HK-2 (cell line): ENCODE data around the gene PHOX2A.

Experiments used
- DNase-seq: peaks from one replicate; pipeline ENCODE4 v3.0.0-alpha.2; 2018; ENCODE audit not compliant: unreplicated experiment

PHOX2A gene

DNA sequence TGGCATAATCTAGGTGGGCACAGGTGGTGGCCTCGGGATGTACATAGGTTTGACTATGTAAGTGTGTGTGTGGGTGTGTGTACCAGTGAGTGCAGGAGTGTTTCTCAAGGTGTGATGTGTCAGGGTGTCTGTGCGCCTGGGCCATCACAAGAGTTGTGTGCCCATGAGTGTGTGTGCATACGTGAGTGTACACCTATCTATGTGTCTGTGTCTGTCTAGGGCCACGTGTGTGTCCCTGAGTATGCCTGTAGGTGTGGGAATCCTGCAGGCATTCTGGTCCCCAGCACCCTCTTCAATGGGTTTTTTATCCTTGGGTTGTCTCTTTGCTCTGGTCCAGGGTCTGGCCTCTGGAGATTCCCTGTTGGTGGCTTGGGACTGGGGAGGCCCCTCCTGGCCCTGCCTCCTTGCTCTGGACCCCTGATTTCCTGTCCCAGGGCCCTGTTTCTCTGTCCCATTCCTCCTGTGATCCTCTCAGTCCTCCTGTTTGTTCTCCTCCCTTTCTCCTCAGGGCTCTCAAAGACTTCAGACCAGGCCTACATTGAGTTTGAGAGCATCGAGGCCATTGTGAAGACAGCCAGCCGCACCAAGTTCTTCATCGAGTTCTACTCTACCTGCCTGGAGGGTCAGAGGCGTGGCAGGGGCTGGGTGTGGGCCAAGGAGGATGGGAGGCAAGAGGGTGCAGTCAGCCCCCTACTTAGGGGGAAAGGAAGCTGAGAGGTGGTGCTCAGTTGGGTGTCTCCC, 10.0 kb downstream of the PHOX2A start:
- no peak for DNase-seq

DNA sequence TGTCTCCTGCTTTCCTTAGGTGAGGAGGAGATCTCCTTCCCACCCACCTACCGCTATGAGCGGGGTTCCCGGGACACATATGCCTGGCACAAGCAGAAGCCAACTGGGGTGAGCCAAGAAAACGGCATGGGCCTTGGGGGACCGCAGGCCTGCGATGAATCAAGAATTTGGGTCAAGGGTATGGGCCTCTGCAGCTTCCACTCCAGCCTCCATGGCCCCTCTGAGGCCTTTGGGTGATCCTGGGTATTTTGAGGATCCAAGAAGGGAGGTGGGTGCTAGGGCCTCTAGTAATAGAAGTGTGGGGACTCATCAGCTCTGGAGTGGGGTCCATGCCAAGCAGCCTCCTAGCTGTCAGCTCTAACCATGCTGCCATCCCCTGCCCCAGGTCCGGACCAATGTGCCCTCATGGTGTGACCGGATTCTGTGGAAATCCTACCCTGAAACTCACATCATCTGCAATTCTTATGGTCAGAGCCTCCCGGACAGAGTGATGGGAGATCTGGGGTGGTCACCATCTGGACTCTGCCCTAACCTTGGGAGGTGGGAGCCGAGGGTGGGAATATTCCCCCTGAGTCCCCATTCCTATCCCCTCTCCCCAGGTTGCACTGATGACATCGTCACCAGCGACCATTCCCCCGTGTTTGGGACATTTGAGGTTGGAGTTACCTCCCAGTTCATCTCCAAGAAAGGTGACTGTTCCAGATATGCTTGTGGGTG, 10.8 kb downstream of the PHOX2A start:
- no peak for DNase-seq

DNA sequence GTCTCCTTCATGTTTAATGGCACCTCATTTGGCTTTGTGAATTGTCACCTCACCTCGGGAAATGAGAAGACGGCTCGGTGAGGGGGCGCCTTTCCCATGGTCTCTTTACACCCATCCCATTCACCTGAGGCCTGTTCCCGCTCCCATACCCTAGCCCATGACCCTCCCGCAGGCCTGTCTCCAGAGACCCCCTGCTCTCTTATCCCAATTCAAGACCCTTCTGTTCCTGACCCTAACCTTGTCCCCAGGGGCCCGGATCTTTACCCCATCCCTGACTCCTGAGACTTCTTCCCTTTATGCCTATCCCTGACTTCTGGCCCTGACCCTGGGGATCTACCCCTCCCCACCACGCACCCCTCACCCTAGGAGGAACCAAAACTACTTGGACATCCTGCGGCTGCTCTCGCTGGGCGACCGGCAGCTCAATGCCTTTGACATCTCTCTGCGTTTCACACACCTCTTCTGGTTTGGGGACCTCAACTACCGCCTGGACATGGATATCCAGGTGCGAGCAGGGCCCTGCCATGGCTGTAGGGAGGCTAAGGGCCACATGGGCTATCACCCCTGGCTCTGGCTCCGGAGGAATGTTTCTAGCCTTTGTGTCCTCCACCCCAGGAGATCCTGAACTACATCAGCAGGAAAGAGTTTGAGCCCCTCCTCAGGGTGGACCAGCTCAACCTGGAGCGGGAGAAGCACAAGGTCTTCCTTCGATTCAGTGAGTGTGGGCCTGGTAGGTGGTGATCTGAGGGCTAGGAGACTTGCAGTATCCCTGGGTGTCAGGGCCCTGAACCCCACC, 11.5 kb downstream of the PHOX2A start:
- DNase-seq, result no peak

DNA sequence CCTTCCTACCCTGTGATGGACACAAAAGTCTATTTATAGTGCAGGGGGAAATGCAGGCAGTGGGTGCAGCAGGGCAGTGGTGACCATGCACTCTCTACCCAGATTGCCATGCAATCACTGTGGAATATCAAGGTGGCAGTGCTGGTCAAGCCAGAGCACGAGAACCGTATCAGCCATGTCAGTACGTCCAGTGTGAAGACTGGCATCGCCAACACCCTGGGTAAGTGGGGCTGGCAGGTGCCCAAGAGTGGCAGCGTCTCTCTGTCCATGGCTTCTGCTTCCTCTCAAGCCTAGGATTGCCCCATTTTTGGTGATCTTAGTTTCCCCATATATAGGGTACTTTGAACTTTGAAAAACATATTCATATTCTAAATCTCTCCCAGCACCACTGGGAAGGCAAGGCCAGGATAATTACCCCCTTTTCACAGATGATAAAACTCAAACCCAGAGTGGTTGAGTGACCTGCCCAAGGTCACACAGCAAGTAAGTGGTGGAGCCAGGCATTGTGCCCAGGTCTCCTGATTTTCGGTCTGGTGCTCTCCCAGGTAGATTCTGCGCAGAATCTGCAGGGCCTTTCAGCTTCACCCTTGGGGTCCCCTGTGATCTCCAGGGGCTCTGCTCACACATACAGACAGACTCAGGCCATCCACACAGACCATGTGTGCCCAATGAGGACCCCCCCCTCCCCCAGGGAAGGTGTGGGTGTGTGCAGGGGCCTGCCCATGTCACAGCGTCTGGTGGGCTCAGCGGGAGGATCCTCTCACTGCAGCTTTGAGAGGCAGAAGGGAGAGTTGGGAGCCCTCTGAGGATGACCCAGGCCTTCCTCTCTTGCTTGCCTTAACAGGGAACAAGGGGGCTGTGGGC, 12.3 kb downstream of the PHOX2A start:
- DNase-seq, result no peak

DNA sequence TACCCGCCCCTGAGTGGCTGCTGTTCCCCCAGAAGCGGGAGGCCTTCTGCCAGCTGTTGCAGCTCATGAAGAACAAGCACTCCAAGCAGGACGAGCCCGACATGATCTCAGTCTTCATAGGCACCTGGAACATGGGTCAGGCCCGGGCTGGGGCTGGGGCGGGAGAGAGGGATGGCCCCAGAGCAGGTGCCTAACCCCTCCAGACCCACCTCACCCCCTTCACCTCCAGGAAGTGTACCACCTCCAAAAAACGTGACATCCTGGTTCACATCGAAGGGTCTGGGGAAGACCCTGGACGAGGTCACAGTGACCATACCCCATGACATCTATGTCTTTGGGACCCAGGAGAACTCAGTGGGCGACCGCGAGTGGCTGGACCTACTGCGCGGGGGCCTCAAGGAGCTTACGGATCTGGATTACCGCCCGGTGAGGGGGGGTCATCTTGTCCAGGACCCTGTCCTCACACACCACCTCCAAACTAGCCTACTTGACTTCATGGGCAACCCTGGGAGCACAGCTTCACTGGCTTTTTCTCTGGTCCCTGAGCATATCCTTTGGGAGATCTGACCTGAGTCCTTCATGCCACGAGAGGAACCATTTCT, 13.1 kb downstream of the PHOX2A start:
- no peak for DNase-seq

DNA sequence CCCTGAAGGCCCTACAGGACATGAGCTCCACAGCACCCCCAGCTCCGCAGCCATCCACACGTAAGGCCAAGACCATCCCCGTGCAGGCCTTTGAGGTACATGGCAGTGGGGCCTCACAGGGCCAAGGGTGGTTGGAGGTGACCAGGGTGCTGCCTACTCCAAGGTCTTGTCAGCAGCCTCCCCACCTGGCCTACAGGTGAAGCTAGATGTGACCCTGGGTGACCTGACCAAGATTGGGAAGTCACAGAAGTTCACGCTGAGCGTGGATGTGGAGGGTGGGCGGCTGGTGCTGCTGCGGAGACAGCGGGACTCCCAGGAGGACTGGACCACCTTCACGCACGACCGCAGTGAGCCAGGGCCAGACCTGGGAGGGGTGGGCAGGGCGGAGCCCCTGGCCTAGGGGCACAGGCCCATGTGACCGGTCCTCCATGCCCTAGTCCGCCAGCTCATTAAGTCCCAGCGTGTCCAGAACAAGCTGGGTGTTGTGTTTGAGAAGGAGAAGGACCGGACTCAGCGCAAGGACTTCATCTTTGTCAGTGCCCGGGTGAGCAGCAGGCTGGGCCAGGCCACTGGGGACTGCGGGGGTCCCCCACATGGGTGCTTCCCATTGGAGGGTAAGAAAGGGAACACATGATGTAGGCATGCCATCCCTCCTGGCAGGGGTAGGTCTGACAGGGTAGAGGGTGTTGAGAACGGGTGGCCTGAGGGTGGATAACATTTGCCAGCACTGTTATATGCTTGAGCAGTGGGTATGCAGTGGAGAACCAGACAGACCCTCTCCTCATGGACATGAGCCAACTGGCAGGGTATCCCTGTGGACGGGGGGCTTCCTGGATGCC, 13.8 kb downstream of the PHOX2A start:
- no peak for DNase-seq

DNA sequence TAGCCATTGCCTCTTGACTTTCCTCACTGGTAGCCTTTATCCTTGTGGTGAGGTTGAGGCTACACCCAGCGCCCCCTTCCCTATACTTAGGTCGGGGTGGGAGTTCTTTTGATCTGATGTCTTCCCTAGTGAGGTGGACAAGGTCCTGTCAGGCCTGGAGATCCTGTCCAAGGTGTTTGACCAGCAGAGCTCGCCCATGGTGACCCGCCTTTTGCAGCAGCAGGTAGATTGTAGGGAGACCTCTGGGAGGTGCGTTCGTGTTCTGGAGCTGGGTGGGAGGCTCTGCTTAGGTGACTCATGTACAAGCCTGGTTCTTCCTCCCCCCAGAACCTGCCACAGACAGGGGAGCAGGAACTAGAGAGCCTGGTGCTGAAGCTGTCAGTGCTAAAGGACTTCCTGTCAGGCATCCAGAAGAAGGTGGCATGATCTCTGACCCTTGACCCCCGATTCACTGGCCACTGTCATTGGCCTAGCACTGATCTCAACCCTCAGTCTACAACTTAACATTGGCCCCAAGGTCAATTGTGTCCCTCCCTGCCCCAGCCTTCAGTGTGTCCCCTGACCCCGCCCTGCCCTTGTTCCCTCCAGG, 14.5 kb downstream of the PHOX2A start:
- DNase-seq, result no peak

DNA sequence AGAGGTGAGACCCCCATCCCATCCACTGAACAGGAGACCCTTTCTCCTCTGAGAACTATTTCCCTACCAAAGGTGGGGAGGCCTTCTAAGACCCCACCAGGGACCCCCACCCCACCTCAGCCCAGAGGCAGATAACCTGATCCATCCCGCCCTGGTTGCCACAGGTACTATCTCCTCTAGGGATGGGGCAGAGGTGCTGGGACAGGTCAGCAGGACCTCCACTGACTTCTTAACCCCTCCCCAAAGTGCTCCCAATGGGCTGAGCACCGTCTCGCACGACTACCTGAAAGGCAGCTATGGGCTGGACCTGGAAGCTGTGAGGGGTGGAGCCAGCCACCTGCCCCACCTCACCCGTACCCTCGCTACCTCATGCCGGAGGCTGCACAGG, 15.1 kb downstream of the PHOX2A start:
- no peak for DNase-seq

DNA sequence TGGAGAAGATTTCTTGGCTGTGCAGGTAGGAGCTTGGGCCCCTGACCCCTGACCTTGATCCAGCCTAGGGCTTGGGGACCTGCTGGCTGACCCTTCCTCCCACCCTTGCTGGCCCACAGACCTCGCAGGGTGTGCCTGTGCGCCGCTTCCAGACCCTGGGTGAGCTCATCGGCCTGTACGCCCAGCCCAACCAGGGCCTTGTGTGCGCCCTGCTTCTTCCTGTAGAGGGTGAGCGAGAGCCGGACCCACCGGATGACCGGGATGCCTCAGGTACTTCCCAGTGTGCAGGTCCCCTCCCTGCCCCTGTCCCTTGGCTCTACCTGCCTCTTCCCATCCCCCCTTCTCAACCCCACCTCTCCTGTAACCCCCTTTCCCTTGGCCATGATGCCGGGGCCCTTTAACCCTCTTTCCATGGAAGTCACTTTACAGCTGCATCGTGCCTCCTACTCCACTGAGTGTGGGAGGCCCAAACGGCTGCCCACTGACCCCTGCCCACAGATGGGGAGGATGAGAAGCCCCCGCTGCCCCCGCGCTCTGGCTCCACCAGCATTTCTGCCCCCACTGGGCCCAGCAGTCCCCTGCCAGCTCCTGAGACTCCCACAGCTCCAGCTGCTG, 15.6 kb downstream of the PHOX2A start:
- DNase-seq, result no peak

DNA sequence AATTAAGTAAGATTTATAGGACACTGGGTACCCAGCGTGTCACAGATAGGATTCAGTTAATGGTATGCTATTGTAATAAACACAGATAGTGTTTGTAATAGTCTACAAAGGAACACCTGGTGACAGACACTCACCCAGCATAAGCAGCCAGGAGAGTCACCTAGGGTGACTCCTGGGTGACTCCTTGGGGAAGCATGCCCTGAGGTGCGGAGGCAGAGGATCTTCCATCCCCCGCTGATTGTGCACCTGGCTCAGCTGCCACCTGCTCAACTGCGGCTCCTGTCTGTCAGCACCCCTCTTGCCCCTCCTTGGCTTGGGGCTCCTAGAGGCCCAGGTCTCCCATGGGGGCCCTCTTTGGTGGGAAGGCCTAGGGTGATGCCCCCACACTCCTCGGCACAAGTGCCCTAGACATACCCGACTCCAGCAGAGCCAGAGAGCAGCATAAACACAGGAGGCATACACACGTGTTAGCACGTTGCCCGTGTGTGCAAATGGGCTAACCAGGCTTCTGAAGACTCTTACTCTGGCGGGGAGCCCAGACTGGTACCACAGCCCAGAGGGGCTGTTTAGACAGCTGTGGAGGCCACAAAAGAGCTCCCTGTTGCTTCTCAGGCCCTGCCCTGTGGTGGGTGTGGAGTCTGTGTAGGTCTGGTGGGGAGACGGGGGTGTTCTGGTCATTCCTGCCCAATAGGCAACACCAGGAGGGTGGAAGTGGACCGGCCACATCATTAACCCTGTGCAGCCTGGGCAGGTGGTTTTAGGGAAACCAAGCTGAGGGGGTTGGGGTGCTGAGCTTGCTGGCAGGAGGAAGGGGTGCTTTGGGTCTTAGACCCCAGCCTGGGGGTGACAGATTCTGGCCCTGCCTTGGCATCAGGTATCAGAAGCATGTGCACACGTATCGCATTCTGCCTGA, 16.4 kb downstream of the PHOX2A start:
- DNase-seq, result no peak

DNA sequence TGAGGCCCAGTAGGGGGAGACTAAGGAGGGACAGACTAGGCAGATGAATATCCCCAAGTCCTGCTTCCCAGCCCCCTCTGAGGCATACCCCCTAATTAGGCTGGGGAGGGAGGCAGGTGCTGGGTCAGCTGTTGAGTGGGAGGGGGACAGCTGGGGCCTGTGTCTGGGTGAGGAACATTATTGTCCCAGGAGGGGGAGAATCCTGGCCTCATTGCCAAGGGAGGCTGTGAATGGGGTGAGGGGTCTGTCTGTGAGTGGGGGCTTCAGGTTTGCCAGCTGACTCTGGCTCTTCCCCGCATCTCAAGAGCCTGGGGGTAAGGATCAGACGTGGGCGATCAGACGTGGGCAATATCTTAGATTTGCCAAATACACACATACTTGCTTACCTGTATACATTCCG, 17.3 kb downstream of the PHOX2A start:
- DNase-seq, result no peak

DNA sequence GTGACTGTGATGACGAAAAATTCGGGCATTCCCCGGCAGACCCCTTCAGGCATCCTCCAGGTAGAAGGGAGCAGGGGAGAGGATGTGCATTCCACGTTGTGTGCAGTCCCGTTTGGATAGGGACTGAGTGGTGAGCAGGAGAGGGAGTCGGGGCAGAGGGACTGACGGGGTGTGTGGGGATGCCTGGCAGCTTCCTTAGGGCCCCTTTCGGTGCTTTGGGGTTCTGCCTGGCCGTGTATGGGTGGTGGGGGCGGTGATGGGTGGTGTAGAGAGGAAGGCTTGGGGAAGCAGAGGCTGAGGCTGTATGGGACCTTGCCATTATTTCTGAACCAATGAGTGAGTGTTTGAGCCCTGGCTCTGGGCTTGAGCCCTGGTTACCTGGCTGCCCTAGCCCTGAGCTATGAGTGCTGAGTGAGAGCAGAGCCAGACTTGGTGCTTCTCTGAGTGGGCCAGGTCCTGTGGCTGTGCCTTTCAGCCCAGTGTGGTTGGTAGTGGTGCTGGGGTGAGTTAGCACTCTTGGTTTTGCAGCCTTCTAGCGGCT, 18.5 kb downstream of the PHOX2A start:
- DNase-seq, result peak; percentile 18

DNA sequence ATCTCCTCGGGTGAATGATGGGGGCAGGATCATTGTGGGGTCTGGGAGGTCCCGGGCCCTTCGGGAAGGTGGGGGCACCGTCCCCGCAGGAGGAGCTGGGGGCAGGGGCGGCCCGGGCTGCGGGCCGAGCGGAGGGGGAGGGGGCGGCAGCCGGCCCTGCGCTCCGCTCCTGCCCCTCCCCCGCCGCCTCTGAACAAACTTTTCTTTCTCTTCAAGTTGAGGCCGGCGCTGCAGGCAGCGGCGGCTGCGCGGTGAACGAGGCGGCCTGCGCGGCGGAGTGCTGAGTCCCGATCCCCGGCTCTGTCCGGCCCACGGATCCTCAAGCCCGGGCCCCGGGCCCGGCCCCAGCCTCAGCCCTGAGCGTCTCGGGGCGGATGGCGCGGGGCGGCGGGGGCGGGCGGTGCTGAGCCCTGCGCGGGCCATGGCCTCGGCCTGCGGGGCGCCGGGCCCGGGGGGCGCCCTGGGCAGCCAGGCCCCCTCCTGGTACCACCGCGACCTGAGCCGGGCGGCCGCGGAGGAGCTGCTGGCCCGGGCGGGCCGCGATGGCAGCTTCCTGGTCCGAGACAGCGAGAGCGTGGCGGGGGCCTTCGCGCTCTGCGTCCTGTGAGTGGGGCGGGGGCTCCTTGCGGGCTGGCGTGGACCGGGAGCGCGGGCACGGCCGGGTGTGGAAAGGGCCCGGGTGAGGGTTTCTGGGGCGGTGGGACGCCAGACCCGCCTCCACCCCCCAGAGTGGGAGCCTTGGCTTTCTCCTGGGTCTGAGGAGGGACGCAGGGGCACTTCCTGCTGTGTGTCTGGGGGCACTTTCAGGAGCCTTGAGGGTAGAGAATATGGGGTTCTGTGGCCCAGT, 19.2 kb downstream of the PHOX2A start, which contains the start of gene INPPL1:
Gene INPPL1, plus strand, starts transcription at position 204 of the 847 bp plus-strand sequence. Its CDS starts 218 bp downstream, at position 422.
- DNase-seq, result peak; percentile 27

DNA sequence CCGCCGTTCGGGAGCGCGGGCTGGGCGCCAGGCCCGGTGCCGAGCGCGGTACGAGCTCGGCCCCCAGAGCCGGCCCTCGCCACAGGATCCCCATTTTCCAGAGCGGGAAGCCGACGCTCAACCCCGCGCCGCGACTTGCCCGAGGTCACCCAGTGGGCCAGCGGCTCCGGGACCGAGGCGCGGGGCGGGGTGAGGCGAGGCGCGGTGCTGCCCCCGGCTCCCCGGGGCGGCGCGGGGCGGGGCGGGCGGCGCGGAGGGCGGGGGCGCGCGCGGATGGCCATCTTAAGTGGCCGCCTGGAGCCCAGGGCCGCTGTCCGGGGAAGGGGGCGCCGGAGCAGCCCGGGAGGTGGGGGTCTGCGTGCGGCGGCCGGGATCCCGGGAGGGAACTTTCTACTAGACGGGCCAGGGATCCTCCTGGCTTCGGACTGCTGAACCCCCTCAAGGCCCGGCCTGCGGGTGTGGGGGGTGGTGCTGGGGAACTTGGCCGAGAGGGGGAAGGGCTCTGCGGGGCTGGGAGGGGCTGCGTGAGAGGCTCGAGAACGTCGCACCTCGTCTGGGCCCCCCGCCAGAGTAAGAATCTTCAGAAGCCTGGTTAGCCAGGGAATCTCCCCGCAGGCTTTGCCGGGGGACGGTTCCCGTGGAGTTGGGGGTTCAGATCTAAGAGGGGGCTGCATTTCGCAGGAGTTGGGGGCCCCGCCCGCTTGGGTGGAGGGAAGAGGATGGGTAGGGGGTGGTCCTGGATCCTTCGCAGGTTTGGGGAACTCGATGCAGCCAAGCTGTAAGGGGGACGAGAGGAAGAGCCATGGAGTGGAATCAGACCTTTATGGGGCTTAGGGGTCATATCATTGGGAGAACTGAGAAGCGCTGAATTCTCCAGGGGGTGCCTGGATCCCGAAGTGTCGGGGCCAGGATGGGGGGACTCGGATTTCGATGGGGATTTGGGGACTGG, 20.1 kb downstream of the PHOX2A start:
- peak; percentile 59 for DNase-seq

DNA sequence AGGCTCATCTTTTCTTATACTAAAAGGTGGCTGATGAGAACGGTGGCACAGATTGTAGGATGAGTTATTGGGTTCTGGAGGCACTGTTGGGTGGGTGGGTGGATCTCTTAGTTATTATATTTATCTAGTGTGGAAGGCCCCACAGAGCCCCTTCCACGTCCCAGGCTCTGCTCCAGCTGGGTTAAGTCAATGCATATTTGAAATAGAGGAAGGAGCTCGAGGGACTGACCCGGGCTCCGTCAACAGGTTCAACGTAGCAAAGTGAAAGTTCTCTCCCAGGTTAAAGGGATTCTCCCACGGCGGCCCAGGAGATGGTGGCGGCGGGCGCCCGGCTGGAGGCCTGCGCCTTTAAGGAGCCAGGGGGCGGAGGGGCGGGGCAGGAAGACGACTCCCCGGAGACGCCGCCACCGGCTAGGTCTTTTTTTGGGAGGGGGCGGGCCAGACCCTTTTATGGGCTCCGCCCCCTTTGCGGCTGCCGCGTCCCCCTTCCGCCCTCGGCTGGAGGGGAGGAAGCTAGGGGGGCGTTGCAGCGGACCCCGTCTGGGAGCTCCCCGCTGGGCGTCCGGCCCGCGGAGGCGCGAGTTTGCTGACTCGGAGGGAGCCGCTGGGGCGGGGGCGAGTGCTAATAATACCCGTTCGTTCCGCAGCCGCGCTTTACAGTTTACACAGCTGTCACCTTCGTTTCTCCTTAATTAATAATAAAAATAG, 20.9 kb downstream of the PHOX2A start:
- peak; percentile 85 for DNase-seq
